ENCODE data around the gene ZNF365. TPM values are rescaled to one million over a fixed set of nuclear protein-coding genes. Genes with fewer than 3 reads are reported as not detected.
"Not testable (repeated sequence)": the region's sequence is repeated elsewhere in the genome, so short reads cannot be mapped to it uniquely, and the experiment has no call there.

ZNF365 gene
- total RNA-seq, 8 experiments from 2014 or later = 0.09 to 5.6 (median 0.92) TPM; not detected in 1

DNA sequence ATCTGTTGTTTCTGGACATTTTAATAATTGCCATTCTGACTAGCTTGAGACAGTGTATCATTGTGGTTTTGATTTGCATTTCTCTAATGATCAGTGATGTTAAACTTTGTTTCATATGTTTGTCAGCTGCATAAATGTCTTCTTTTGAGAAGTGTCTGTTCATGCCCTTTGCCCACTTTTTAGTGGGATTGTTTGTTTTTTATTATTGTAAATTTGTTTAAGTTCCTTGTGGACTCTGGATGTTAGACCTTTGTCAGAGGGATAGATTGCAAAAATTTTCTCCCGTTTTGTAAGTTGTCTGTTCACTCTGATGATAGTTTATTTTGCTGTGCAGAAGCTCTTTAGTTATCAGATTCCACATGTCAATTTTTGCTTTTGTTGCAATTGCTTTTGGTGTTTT is 36.8 kb downstream of the ZNF365 start:
- H3K4me1 ChIP-seq (replicated peaks in 1 of 2); H3K4me3 ChIP-seq; H3K27ac ChIP-seq; in situ Hi-C loops (cut with MboI; ENCODE audit: low pct_unique_long_range_greater_than_20kb in 2 of 9, low sequenced_read_pairs in 9 of 9, unreplicated experiment in 9 of 9); ATAC-seq (replicated peaks in 6 of 8): not testable (repeated sequence)
- WGBS, 10 experiments = 0 to 100% (median 83%) methylated on average over 1 of the region's 1 CpG; no CpG with 5 or more reads in 2 of the 10 experiments

GRCh38 chr10:62413048-62413447 is 38.9 kb downstream of the ZNF365 start:
- no peak overlapping the region for H3K4me3 ChIP-seq
- 32 to 86% (median 67%) methylated on average over 1 to 5 of the region's 5 CpGs; no CpG with 5 or more reads in 2 of the 10 experiments for WGBS, 10 experiments
- no peak overlapping the region for H3K27ac ChIP-seq
- H3K4me1 ChIP-seq (replicated peaks in 1 of 2) = no peaks in the 10 kb centered on the region
- in situ Hi-C loops (cut with MboI; ENCODE audit: low pct_unique_long_range_greater_than_20kb in 2 of 9, low sequenced_read_pairs in 9 of 9, unreplicated experiment in 9 of 9) = no loop called here
- ATAC-seq (replicated peaks in 6 of 8) = no peak

DNA sequence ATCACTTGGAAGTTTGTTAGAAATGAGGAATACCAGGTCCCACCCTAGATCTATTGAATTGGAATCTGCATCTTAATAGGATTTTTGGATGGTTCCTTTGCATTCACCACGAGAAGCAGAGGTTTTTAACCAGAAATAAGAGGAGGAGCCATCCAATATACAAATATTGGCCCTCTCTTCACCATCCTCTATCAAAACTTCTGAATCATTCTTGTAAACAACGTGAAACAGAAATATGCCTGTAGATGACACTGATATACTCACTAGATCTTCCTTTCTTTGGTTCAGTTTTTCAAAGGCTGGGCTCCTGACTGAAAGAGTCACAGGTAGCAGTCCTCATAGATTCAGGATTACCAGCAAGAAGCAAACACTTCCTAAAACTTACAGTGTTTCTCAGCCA is 39.5 kb downstream of the ZNF365 start:
- no peak for ATAC-seq (replicated peaks in 6 of 8)
- Histone ChIP-seq H3K4me3 (no peak overlapping the region), H3K27ac (no peak overlapping the region), H3K4me1 (replicated peaks in 1 of 2) (no peaks in the 10 kb centered on the region)
- 6 to 100% (median 63%) methylated on average over 1 to 2 of the region's 2 CpGs; no CpG with 5 or more reads in 3 of the 10 experiments for WGBS, 10 experiments
- in situ Hi-C loops (cut with MboI; ENCODE audit: low pct_unique_long_range_greater_than_20kb in 2 of 9, low sequenced_read_pairs in 9 of 9, unreplicated experiment in 9 of 9) = no loop called here

- Histone ChIP-seq H3K27ac (no peak overlapping the region), H3K4me1 (replicated peaks in 1 of 2) (peaks cover 0 to 3% of the 10 kb centered on the region in 2 donors), H3K4me3 (no peak overlapping the region)
- 0 to 100% (median 9%) methylated on average over 1 of the region's 1 CpG; no CpG with 5 or more reads in 1 of the 10 experiments for WGBS, 10 experiments
- ATAC-seq (replicated peaks in 6 of 8) = no peak
- in situ Hi-C loops (cut with MboI; ENCODE audit: low pct_unique_long_range_greater_than_20kb in 2 of 9, low sequenced_read_pairs in 9 of 9, unreplicated experiment in 9 of 9) = no loop called here
Observed at GRCh38 chr10:62414359-62414758, 40.2 kb downstream of the ZNF365 start.

DNA sequence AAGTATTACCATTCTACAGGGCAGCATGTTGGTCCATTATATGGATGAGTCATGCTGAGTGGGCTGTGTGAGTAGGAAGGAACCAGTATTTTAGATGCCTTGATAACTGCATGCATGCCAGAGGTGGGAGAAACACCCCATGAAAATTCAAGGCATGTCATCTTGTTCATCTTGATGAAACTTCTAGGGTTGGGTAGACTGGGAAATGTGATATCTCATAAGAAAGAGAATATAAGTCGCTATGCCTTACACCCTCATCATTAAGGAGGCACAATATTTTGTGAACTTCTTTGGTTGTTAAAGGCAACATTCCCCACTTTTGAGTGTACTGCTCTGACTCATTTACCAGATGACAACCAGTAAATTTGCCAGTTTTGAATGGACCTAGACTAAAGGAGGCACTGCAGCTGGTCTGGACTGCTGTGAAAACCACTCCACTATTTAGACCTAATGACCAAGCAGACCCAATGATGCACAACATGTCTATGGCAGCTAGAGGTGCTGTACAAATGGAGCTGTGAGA is 48.0 kb downstream of the ZNF365 start:
- peaks cover 0 to 3% of the 10 kb centered on the region in 2 donors for H3K4me1 ChIP-seq (replicated peaks in 1 of 2)
- in situ Hi-C loops (cut with MboI; ENCODE audit: low pct_unique_long_range_greater_than_20kb in 2 of 9, low sequenced_read_pairs in 9 of 9, unreplicated experiment in 9 of 9) = no loop called here
- 0 to 86% (median 22%) methylated on average over 1 of the region's 1 CpG; no CpG with 5 or more reads in 7 of the 10 experiments for whole genome bisulfite sequencing, 10 experiments
- ATAC-seq (replicated peaks in 6 of 8) = peak in 2 of 8 experiments; percentile 75 to 81
- no peak overlapping the region for H3K27ac ChIP-seq
- H3K4me3 ChIP-seq = no peak overlapping the region

DNA sequence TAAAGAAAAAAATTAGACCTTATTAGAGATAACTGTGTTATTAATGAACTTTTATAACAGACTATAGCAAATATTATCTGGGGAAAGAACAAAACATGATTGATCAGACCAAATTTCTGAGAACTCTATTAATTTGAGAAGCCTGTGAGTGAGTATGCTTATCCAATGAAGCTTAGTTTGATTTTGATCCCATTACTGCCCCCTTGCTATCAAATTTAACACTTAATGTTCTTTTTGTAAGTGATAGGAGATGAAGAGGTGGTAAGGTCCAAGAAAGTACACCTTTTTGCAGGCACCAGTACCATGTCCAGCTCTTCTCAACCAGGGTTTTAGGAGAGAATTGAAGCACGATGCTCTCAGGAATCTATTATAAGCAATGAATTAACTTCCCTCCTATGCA is 49.9 kb downstream of the ZNF365 start:
- in situ Hi-C loops (cut with MboI; ENCODE audit: low pct_unique_long_range_greater_than_20kb in 2 of 9, low sequenced_read_pairs in 9 of 9, unreplicated experiment in 9 of 9) = no loop called here
- H3K4me3 ChIP-seq = no peak overlapping the region
- no peak overlapping the region for H3K27ac ChIP-seq
- ATAC-seq (replicated peaks in 6 of 8) = no peak
- peaks cover 0 to 2% of the 10 kb centered on the region in 2 donors for H3K4me1 ChIP-seq (replicated peaks in 1 of 2)
- 60 to 100% (median 100%) methylated on average over 1 of the region's 1 CpG; no CpG with 5 or more reads in 4 of the 10 experiments for WGBS, 10 experiments

DNA sequence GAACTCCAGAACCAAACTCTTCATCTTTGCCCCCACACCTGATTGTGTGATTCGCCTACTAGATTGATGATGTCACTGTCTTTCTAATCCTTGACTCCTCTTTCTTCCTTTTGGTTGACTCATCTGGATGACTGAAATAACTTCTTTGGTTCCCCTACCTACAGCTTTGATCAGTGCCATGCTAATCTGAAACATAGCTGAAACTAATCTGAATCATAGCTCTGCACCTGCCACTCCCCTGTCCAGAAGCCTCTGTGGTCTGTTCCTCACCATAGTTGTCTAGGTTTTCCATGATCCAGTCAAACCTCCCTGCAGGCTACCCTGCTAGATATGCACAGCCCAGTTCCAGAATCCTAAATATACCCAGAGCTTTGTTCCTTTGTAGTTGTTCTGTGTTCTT is 51.9 kb downstream of the ZNF365 start:
- ATAC-seq (replicated peaks in 6 of 8) = peak in 1 of 8 experiments; percentile 27
- WGBS, 10 experiments = 60 to 100% (median 93%) methylated on average over 1 of the region's 1 CpG; no CpG with 5 or more reads in 4 of the 10 experiments
- in situ Hi-C loops (cut with MboI; ENCODE audit: low pct_unique_long_range_greater_than_20kb in 2 of 9, low sequenced_read_pairs in 9 of 9, unreplicated experiment in 9 of 9) = no loop called here
- H3K4me1 ChIP-seq (replicated peaks in 1 of 2) = no peaks in the 10 kb centered on the region
- H3K4me3 ChIP-seq = no peak overlapping the region
- no peak overlapping the region for H3K27ac ChIP-seq

GRCh38 chr10:62426600-62426999 is 52.4 kb downstream of the ZNF365 start:
- in situ Hi-C loops (cut with MboI; ENCODE audit: low pct_unique_long_range_greater_than_20kb in 2 of 9, low sequenced_read_pairs in 9 of 9, unreplicated experiment in 9 of 9) = no loop called here
- Histone ChIP-seq H3K4me3 (no peak overlapping the region), H3K4me1 (replicated peaks in 1 of 2) (no peaks in the 10 kb centered on the region), H3K27ac (no peak overlapping the region)
- no peak for ATAC-seq (replicated peaks in 6 of 8)
- WGBS, 10 experiments = 14 to 86% (median 54%) methylated on average over 1 to 3 of the region's 3 CpGs; no CpG with 5 or more reads in 4 of the 10 experiments

DNA sequence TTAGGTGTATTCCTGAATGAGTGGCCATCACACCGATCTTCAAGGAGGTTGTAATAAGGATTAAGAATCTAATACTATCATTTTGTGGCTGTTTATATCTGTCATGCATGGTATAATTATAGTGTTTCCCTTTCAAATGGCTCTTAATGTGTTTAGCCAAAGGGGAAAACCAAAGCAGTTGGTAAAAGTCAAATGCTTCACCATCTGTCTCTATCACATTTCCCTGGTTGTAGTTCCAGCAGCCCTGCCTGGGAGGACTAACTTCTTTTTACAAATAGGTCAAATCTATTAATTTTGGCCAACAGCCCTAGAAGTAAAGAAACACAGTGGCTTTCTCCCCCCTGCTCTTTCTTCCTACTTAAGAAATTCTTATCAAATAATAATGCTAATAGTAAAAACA is 56.7 kb downstream of the ZNF365 start:
- Histone ChIP-seq H3K27ac (no peak overlapping the region), H3K4me1 (replicated peaks in 1 of 2) (no peaks in the 10 kb centered on the region), H3K4me3 (no peak overlapping the region)
- ATAC-seq (replicated peaks in 6 of 8) = no peak
- 63 to 100% (median 92%) methylated on average over 1 of the region's 1 CpG; no CpG with 5 or more reads in 6 of the 10 experiments for WGBS, 10 experiments
- in situ Hi-C loops (cut with MboI; ENCODE audit: low pct_unique_long_range_greater_than_20kb in 2 of 9, low sequenced_read_pairs in 9 of 9, unreplicated experiment in 9 of 9) = no loop called here

- WGBS, 10 experiments = 0 to 100% (median 75%) methylated on average over 2 to 5 of the region's 5 CpGs; no CpG with 5 or more reads in 1 of the 10 experiments
- Histone ChIP-seq H3K4me1 (replicated peaks in 1 of 2) (no peaks in the 10 kb centered on the region), H3K27ac (no peak overlapping the region), H3K4me3 (no peak overlapping the region)
- ATAC-seq (replicated peaks in 6 of 8) = peak in 3 of 8 experiments; percentile 33 to 85 (median 81)
- in situ Hi-C loops (cut with MboI; ENCODE audit: low pct_unique_long_range_greater_than_20kb in 2 of 9, low sequenced_read_pairs in 9 of 9, unreplicated experiment in 9 of 9) = no loop called here
Observed at GRCh38 chr10:62433181-62433692, 59.1 kb downstream of the ZNF365 start.

GRCh38 chr10:62433901-62434300 is 59.7 kb downstream of the ZNF365 start:
- no peak overlapping the region for H3K4me3 ChIP-seq
- H3K4me1 ChIP-seq (replicated peaks in 1 of 2) = no peaks in the 10 kb centered on the region
- in situ Hi-C loops (cut with MboI; ENCODE audit: low pct_unique_long_range_greater_than_20kb in 2 of 9, low sequenced_read_pairs in 9 of 9, unreplicated experiment in 9 of 9) = no loop called here
- no peak for ATAC-seq (replicated peaks in 6 of 8)
- no peak overlapping the region for H3K27ac ChIP-seq
- 58 to 100% (median 80%) methylated on average over 1 to 4 of the region's 4 CpGs; no CpG with 5 or more reads in 1 of the 10 experiments for WGBS, 10 experiments

GRCh38 chr10:62437696-62438095 is 63.5 kb downstream of the ZNF365 start:
- ATAC-seq (replicated peaks in 6 of 8) = peak in 7 of 8 experiments; percentile 39 to 83 (median 70)
- no peak overlapping the region for H3K4me3 ChIP-seq
- 0 to 28% (median 0%) methylated on average over 2 to 3 of the region's 3 CpGs; no CpG with 5 or more reads in 5 of the 10 experiments for WGBS, 10 experiments
- no peaks in the 10 kb centered on the region for H3K4me1 ChIP-seq (replicated peaks in 1 of 2)
- in situ Hi-C loops (cut with MboI; ENCODE audit: low pct_unique_long_range_greater_than_20kb in 2 of 9, low sequenced_read_pairs in 9 of 9, unreplicated experiment in 9 of 9) = no loop called here
- H3K27ac ChIP-seq = no peak overlapping the region

DNA sequence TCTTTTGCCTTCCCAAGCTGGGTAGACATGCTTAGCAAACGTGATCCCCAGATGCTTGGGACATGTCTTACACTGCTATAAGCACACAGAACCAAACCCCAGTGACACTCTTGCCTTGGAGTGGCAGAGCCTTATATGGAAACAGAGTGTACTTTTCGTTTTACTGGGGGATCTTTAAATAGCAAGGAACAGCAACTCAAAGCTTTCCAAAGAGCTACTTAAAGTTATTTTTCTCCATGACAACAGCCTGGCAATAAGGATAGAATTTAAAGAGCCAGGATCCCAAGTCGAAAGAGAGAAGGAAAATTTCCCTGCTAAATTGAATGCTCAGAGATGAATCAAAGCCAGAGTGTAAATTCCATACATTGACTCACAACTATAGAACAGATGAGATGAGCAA is 67.8 kb downstream of the ZNF365 start:
- H3K27ac ChIP-seq = no peak overlapping the region
- WGBS, 10 experiments = 16 to 73% (median 49%) methylated on average over 1 to 3 of the region's 3 CpGs; no CpG with 5 or more reads in 2 of the 10 experiments
- no peaks in the 10 kb centered on the region for H3K4me1 ChIP-seq (replicated peaks in 1 of 2)
- in situ Hi-C loops (cut with MboI; ENCODE audit: low pct_unique_long_range_greater_than_20kb in 2 of 9, low sequenced_read_pairs in 9 of 9, unreplicated experiment in 9 of 9) = no loop called here
- ATAC-seq (replicated peaks in 6 of 8) = no peak
- H3K4me3 ChIP-seq = no peak overlapping the region

Data from motor neuron (in vitro differentiated cells).